Astrocyte of the spinal cord (primary cell): ENCODE results near the gene ANKRD2.
"Not testable (repeated sequence)": the region's sequence is repeated elsewhere in the genome, so short reads cannot be mapped to it uniquely, and the experiment has no call there.

ENCODE experiments used
- DNase-seq: peaks from one replicate; pipeline ENCODE4 v3.0.0; 2011; ENCODE audit warnings: low read depth, low spot score
- H3K4me3 ChIP-seq: 2 replicates; pipeline ENCODE4 v1.5.1; 2011; ENCODE audit warnings: low read depth, mild to moderate bottlenecking, low read length, moderate library complexity
- in situ Hi-C: cut with HindIII; loops from 2 replicates; pipeline ENCODE4 v1.10.0; 2017; ENCODE audit warnings: low sequenced_read_pairs
- TF ChIP-seq, protein P1 (sequence below): IDR thresholded peaks from 2 replicates; pipeline ENCODE4 v1.5.1; 2012; ENCODE audit warnings: low read depth, mild to moderate bottlenecking, low read length, inconsistent platforms

ANKRD2 gene, protein sequence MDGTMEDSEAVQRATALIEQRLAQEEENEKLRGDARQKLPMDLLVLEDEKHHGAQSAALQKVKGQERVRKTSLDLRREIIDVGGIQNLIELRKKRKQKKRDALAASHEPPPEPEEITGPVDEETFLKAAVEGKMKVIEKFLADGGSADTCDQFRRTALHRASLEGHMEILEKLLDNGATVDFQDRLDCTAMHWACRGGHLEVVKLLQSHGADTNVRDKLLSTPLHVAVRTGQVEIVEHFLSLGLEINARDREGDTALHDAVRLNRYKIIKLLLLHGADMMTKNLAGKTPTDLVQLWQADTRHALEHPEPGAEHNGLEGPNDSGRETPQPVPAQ

DNA sequence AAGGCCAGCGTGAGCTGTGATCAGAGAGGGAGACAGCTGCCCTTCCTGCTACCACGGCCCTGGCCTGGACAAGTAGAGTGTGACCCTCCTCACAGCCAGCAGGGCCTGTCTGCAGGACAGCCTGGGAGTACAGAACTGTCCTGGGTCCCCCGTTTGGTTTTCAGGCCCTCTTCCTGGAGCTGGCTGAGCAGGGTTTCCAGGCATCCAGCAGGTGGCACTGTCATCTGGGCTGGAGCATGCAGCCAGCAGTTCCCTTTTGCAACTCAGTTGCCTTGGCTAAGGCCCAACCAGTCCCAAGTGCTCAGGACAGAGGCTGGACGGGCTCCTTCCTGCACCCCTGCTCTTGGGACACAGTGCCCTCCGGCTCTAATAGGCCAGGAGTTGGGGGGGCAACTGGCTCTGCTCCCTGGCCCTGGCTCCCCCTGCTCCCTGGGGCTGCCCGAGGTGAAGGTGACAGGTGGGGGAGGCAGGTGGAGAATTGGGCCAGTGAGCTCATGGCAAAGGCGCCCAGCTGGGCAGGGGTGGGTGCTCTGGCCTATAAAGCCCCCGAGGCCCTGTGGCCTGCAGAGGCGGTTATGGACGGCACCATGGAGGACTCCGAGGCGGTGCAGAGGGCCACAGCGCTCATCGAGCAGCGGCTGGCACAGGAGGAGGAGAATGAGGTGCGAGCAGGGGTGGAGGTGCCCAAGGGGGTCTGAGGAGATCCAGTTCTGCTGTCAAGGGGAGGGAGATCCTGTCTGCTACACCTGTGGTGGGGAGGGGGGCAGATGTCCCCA, at the start of gene ANKRD2:
ANKRD2 (plus strand) TSS at position 566 of the 776 bp plus-strand sequence; CDS start at position 576, 10 bp downstream.
- in situ Hi-C loops = no loop called here
- no peak within 1 kb of the TSS for H3K4me3 ChIP-seq
- DNase-seq = peak; percentile 72
- TF ChIP-seq, protein P1, sequence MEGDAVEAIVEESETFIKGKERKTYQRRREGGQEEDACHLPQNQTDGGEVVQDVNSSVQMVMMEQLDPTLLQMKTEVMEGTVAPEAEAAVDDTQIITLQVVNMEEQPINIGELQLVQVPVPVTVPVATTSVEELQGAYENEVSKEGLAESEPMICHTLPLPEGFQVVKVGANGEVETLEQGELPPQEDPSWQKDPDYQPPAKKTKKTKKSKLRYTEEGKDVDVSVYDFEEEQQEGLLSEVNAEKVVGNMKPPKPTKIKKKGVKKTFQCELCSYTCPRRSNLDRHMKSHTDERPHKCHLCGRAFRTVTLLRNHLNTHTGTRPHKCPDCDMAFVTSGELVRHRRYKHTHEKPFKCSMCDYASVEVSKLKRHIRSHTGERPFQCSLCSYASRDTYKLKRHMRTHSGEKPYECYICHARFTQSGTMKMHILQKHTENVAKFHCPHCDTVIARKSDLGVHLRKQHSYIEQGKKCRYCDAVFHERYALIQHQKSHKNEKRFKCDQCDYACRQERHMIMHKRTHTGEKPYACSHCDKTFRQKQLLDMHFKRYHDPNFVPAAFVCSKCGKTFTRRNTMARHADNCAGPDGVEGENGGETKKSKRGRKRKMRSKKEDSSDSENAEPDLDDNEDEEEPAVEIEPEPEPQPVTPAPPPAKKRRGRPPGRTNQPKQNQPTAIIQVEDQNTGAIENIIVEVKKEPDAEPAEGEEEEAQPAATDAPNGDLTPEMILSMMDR = peak; percentile 94

DNA sequence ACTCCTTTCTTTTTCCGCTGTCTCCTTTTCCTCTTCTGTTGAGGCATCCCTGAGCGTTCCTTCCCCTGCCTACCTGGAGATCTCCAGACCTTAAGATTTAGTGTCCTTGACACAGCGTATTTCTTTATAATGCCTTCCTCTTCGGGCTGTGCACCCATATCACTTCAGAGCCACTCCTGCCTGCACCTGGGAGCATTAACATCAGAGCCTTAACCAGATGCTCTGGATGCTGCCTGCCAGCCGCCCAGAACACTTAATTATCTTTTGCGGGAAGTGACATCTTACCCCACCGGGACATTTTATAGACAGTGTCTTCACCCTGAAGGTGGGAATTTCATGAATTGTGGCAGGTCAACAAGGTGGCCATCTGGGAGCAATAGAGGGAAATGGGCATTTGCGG, 49.6 kb upstream of the ANKRD2 start:
- TF ChIP-seq, protein P1 = no peak
- DNase-seq = no peak
- in situ Hi-C loops = no loop called here
- H3K4me3 ChIP-seq = no peak overlapping the region

DNA sequence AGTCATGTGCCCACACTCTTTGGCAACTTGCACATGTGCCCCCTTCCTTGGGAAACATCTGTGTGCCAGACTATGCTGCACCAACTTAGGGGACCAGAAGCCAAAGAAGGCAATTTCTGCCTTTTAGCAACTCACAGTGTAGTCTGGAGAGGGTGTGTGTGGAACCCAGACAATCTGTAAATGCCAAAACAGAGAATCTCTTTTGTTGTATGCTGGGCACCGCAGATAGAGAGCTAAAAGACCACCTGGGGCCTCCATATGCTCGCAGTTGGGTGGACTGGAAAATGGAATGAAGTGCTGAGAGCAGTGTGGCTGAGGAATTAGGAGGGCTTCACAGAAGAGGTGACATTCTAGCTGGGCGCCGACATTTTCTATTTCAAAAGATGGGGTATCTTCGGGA, 47.5 kb upstream of the ANKRD2 start:
- DNase-seq = no peak
- H3K4me3 ChIP-seq = no peak overlapping the region
- TF ChIP-seq, protein P1 = no peak
- in situ Hi-C loops = no loop called here

DNA sequence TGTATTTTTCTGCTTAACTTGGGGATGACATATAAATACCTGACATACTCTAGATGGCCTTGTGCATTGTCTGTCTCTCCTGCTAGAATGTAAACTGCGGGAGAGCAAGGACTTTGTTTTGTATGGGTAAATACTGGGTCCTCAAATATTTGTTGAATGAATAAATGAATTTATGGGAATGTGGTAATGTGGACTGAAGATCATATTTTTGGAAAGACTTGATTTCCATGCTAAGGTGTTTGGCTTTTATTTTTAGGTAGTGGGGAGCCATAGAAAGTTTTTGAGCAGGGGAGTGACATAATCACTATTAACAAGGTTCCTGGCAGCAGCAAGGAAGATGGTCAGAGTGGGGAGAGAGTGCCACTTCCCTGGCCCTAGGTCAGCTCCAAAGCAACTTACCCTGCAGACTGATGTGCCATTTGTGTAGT, 46.9 kb upstream of the ANKRD2 start:
- no peak overlapping the region for H3K4me3 ChIP-seq
- in situ Hi-C loops = no loop called here
- DNase-seq = no peak
- TF ChIP-seq, protein P1 = no peak

DNA sequence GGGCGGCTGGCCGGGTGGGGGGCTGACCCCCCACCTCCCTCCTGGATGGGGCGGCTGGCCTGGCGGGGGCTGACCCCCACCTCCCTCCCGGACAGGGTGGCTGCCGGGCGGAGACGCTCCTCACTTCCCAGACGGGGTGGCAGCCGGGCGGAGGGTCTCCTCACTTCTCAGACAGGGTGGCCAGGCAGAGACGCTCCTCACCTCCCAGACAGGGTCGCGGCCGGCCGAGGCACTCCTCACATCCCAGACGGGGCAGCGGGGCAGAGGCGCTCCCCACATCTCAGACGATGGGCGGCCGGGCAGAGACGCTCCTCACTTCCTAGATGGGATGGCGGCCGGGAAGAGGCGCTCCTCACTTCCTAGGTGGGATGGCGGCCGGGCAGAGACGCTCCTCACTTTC, 43.7 kb upstream of the ANKRD2 start:
- H3K4me3 ChIP-seq, DNase-seq, in situ Hi-C loops: not testable (repeated sequence)

DNA sequence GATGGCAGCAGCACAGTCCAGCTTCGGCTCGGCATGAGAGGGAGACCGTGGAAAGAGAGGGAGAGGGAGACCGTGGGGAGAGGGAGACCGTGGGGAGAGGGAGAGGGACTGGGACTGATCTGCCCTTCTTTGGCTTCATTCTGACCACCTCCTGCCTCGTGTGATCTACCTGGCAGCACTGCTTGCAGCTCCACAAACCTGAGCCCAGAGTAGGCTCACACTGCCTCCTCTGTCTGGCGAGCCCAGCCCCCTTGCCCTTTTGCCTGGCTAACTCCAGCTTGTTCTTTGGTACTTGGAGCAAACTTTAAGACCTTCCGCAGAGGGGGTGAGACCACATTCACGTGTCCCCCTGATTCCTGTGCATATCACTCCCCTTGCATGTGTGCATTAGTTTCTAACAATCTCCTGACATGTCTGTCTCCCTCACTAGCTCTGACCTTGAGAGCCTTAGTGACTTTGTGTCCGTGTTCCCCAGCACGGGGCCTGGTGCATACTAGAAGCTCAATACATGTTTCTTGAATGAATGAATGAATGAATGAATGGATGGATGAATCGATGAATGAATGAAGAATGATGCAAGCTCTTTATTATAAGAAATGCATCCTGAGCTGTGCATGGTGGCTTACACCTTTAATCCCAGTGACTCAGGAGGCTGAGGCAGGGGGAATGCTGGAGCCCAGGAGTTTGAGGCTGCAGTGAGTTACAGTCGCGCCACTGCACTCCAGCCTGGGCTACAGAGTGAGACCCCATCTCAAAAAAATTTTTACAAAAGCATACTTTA, 42.7 kb upstream of the ANKRD2 start:
- H3K4me3 ChIP-seq = no peak overlapping the region
- in situ Hi-C loops = no loop called here
- TF ChIP-seq, protein P1 = no peak
- DNase-seq = no peak
